GM18909 (cell line): Measurements from ENCODE around the gene TCF7L2.
"Not testable (repeated sequence)": the region's sequence is repeated elsewhere in the genome, so short reads cannot be mapped to it uniquely, and the experiment has no call there.

Experiments
- ATAC-seq: cut with Tn5 transposase; IDR thresholded peaks from one replicate; pipeline ENCODE4 v1.9.1; 2021; ENCODE audit warnings: mild to moderate bottlenecking; ENCODE audit not compliant: unreplicated experiment, poor library complexity

The TCF7L2 gene

DNA sequence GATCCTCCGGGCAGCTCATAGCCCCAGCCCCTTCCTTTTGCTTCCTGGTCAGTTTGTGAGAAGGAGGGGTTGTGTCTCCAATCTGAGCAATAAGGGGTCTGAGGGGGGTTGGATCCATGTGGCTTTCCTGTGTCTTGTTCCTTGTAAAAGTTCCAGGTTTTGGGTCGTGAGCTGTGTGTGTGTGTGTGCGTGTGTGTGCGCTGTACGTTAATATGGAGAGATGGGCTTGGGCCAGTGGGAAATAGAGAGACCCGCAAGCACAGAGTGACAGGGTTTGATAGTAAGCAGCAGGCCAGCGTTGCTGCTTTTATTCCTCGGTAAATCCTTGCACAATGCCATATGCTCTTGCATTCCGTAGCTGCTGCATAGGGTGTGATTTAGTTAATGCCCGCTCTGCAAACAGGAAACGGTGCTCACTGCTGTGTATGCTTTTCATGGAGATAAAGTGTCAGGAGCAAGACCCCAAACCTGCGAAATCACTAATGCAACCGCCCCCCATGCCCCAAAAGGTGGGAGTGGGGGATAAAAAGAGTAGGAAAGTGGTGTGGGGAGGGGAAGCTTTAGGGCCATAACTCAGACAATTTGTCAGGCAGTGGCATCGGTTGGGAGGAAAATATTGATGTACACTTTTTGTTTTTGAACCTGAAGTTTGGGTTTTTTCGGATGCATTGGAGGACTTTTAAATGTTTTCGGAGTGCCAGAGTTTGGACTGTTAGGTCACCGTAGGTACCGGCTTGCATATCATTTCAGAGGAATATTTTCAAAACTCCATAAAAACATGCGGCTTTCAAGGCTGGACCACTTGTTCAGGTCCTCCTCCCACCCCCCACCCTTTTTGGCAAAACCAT lies 108.7 kb downstream of the TCF7L2 start:
- no peak for ATAC-seq

DNA sequence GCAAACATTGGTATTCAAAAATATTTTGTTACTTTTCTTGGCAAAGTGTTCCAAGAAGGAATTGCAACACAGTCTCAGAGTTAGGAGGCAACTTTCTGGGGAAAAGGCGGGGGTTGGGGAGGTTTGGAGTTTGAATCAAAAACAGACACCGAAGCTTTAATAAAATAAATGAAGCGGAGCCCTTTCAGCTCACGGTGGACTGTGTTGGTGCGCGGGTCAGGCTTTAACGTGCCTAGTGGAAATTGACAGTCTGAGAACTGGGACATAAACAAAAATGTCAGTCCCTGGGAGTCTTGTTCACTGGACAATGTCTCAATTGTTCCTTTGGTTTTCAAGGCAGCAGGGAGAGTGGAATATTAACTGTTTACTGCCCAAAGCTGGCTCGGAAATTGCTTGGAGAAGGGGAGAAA lies 109.3 kb downstream of the TCF7L2 start:
- ATAC-seq = no peak

DNA sequence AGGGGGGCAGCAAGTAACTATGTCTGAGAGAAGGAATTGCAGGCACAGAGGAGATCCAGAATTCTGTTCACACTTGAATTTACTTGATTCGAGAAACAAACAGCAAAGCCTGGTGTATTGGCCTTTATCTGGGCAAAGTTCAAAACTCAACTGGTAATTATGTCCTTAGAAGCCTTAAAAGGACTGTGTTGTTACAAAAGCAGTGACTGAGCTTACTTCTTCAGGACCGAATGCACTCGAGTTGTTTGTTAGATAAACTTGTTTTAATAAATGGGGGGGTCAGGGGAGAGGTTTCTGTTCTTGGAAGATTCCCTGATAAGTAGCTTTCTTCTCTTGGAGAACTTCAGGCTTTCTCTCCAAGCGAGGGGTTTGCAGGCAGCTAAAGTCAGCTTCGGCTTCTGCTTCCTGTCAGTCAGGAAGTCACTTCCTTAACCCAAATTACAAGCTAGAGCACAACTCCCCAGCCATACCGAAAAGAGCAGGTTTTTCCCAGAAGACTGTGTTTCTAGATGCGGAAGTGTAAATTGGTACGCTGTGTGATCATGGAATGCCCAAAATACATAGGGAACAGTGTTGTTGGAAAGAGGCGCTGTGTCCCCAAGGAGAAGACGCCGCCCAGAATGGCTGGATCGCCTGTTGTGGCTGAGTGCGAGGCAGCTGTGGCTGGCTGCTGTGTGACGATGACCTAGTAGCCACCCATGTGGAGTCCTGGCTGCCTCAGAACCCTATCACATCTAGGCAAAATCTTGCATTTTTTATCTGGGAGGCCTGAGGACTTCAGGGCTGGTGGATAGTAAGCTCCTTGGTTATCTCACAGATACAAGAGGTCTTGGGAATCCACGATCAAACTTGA lies 110.4 kb downstream of the TCF7L2 start:
- no peak for ATAC-seq

- ATAC-seq = no peak
Observed at GRCh38 chr10:113061054-113061430, 111.0 kb downstream of the TCF7L2 start.

GRCh38 chr10:113061557-113061956 lies 111.5 kb downstream of the TCF7L2 start:
- no peak for ATAC-seq

DNA sequence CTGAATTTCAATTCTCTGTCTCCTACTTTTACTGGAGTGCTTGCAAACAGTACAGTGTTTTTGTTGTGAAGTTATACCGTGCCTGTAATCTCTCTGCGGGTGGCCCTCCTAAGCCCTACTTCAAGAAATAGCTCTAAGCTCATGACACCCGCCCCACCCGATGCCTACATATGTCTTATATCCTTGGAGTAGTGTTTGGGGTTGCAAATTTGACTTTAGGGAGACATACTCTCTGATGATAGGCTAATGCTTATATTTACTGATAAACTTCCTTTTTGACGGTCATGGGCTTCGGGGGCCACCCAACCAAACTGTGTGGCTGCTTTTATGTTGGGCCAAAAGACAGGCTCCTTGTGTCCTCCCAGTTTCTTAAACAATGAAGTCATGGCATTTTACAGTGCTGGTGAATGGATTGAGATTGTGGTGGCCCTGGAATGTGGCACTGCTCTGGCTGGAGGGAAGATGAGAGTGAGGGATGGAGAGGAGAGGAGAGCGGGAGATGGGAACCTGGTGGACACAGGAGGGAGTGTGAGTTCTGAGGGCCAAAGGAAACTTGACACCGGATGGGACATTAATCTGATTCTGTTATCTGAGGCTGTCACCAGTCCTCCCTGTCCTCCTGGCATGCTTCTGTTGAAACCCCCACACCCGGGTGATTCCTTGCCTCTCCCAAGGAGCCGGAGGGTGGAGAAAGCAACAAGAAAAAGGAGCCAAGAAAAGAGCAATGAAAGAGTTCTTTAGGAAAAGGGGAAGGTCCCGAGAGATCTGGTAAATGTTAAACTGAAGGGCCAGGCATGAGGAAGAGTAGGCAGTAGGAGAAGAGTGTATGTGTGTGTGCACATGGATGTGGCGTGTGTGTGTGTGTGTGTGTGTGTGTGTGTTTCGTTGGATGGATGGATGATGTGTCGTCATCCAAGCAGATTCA lies 113.3 kb downstream of the TCF7L2 start:
- no peak for ATAC-seq

- ATAC-seq = no peak
Observed at GRCh38 chr10:113064039-113064438, 114.0 kb downstream of the TCF7L2 start.

GRCh38 chr10:113066120-113066519 lies 116.1 kb downstream of the TCF7L2 start:
- ATAC-seq = not testable (repeated sequence)

DNA sequence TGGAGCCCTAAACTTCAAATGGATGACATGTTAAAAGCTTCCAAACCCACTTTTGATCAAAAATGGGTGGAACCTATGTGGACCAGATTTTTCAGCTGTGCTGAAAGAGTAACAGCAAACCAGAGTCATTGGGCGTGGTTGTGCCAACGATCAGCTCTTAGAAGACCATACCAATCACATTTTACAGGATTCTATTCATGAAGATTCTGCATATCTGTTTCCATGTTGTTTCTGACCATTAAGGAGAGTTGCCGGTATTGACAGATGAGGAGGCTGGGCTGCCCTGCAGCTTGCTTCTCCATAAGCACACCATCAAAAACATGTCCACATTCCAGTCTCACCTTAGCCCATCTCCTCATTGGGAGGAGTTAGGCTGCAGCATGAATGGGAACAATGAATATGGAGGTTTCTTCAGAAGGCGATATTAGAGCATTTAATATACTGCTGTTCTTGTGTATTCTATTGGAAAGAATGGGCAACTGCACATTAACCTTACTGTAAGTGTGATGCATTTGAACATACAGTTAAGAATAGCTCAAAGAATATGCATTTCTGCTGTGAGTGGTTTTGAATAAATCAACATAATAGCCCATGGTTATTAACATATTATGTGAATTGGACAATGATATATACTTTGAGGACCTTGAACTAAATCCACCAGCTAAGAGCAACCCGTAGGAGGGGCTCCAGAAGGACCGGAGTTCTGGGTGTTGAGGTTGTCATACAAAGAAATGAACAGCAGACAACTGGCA lies 116.7 kb downstream of the TCF7L2 start:
- ATAC-seq = no peak

- no peak for ATAC-seq
Observed at GRCh38 chr10:113067501-113067900, 117.5 kb downstream of the TCF7L2 start.

GRCh38 chr10:113068178-113068890 lies 118.3 kb downstream of the TCF7L2 start:
- ATAC-seq = no peak

GRCh38 chr10:113069595-113069994 lies 119.5 kb downstream of the TCF7L2 start:
- ATAC-seq = no peak

GRCh38 chr10:113071446-113071845 lies 121.4 kb downstream of the TCF7L2 start:
- no peak for ATAC-seq

- no peak for ATAC-seq
Observed at GRCh38 chr10:113073549-113074189, 123.6 kb downstream of the TCF7L2 start.

GRCh38 chr10:113076949-113077348 lies 126.9 kb downstream of the TCF7L2 start:
- no peak for ATAC-seq

GRCh38 chr10:113078282-113078907 lies 128.3 kb downstream of the TCF7L2 start:
- ATAC-seq = no peak

DNA sequence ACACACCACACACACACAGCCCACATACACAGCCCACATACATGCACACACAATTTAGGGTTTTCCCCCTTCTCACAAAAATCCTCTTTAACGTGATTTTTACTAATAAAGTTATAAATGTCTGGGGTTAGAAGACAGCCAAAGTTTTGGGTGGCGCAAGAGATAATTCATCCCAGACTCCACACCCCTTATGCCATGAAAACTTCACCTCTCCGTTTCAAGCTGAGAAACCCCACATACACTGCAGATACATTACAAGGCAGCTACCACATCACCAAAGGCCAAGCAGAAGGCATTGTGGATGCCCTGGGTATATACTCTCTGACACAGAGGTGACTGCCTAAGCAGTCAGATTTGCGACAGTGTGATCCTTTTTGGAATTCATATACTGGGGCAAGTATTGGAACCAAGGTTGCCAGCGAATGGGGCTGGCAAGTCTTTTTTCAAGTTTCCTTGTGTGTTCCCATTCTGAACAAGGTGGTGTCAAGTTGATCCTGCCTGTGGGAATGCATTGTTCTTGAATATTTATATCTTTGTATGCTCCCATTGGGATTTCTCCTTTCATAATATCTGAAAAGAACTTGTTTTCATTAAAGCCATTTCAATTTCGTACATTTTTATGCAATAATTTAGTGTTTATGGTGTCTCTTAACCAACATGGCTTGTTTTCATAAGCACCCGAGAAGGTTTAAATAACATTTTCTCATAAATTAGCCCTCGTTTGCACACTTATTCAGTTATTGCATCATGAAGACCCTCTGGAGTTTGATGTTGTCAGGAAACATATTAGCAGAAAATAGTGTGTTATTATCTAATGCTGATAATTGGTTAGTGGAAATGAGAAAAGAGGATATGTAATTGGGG lies 130.2 kb downstream of the TCF7L2 start:
- no peak for ATAC-seq
